Ovary (tissue), 3 donors: ENCODE results near the gene C10orf53.

ENCODE experiments used
- CTCF ChIP-seq, 3 donors: fragments of 450-650 bp in 2 of 3; fragments of 200-600 bp in 1 of 3; IDR thresholded peaks; one replicate each; pipeline versions ENCODE4 v1.5.1 to v1.8.0; 2016 to 2022; ENCODE audit warnings: antibody characterized with exemption in 3 of 3, mild to moderate bottlenecking in 1 of 3
- EP300 ChIP-seq: sonication (generic); formaldehyde crosslinking; IDR thresholded peaks from one replicate; pipeline ENCODE4 v1.6.1; 2017; ENCODE audit warnings: antibody characterized with exemption
- donor health status: DM: no; HTN: no; CAD: no.

- TF ChIP-seq EP300, result no peak
- TF ChIP-seq CTCF (IDR thresholded peaks at IDR 0.05), result no peak
Observed at GRCh38 chr10:49651917-49652316, 27.5 kb upstream of the C10orf53 start.
